PC-9 (cell line): ENCODE results near the gene ZBTB48. TPM values are rescaled to one million over a fixed set of nuclear protein-coding genes. Genes with fewer than 3 reads are reported as not detected.

ENCODE experiments used
- BruUV-seq: library from RNA; stranded (reverse); fragments of 400-500 nt; replicated peaks from 2 replicates; lab custom pipeline; 2021; lab: Mats Ljungman, UMichigan
- CTCF ChIA-PET: fragments of 300-600 bp; sonication (Branson Sonifier 250); formaldehyde crosslinking; loops from one replicate; lab custom pipeline; 2022; ENCODE audit warnings: antibody characterized with exemption; lab: Charles Lee
- POLR2A ChIA-PET: fragments of 300-600 bp; sonication (Branson Sonifier 250); formaldehyde crosslinking; loops from one replicate; lab custom pipeline; 2022; ENCODE audit warnings: antibody characterized with exemption; ENCODE audit not compliant: unreplicated experiment; lab: Charles Lee
- DNase-seq, 2 experiments: peaks; one replicate each; pipeline versions ENCODE4 v3.0.0 to v3.0.0-alpha.2; 2015 to 2022; ENCODE audit warnings: mixed read lengths in 1 of 2
- H2AFZ ChIP-seq: fragments of 200-600 bp; sonication (generic); 2 replicates; pipeline ENCODE4 v1.8.1; 2017; ENCODE audit warnings: antibody characterized with exemption
- H3F3A ChIP-seq: fragments of 200-600 bp; sonication (generic); 2 replicates; pipeline ENCODE4 v1.8.1; 2017; ENCODE audit warnings: antibody characterized with exemption, mild to moderate bottlenecking, low read depth; ENCODE audit not compliant: insufficient read depth
- H3K27ac ChIP-seq: fragments of 200-600 bp; sonication (generic); 2 replicates; pipeline ENCODE4 v1.6.1; 2016; ENCODE audit warnings: mixed run types
- H3K27me3 ChIP-seq: fragments of 200-600 bp; sonication (generic); 2 replicates; pipeline ENCODE4 v1.6.1; 2016; ENCODE audit warnings: low read depth, mixed run types; ENCODE audit not compliant: insufficient read depth
- H3K36me3 ChIP-seq: fragments of 200-600 bp; sonication (generic); 2 replicates; pipeline ENCODE4 v1.6.1; 2016; ENCODE audit warnings: low read depth, mixed run types
- H3K4me1 ChIP-seq: fragments of 200-600 bp; sonication (generic); replicated peaks from 2 replicates; pipeline ENCODE4 v1.6.1; 2016; ENCODE audit warnings: mixed run types; ENCODE audit not compliant: insufficient read depth
- H3K4me2 ChIP-seq: fragments of 200-600 bp; sonication (generic); 2 replicates; pipeline ENCODE4 v1.6.1; 2017; ENCODE audit warnings: mixed run types
- H3K4me3 ChIP-seq: fragments of 200-600 bp; sonication (generic); 2 replicates; pipeline ENCODE4 v1.6.1; 2016; ENCODE audit warnings: mixed run types
- H3K79me2 ChIP-seq: fragments of 200-600 bp; sonication (generic); 2 replicates; pipeline ENCODE4 v1.6.1; 2017; ENCODE audit warnings: low read depth, mixed run types
- H3K9me2 ChIP-seq: fragments of 200-600 bp; sonication (generic); 2 replicates; pipeline ENCODE4 v1.8.1; 2017; ENCODE audit warnings: mild to moderate bottlenecking; ENCODE audit not compliant: insufficient read depth
- H3K9me3 ChIP-seq: fragments of 200-600 bp; sonication (generic); 2 replicates; pipeline ENCODE4 v1.8.1; 2016; ENCODE audit warnings: low read depth; ENCODE audit not compliant: insufficient read depth
- H4K20me1 ChIP-seq: fragments of 200-600 bp; sonication (generic); 2 replicates; pipeline ENCODE4 v1.8.1; 2017; ENCODE audit not compliant: insufficient read depth
- EZH2 ChIP-seq: fragments of 200-600 bp; sonication (generic); IDR thresholded peaks from 2 replicates; pipeline ENCODE4 v1.8.0; 2017; ENCODE audit warnings: antibody characterized with exemption, low read depth
- intact Hi-C: fragments of 100-400 bp; cut with micrococcal nuclease; formaldehyde crosslinking; loops from one replicate; pipeline ENCODE4 v1.10.0; 2022; ENCODE audit not compliant: unreplicated experiment
- total RNA-seq: library from RNA; stranded (reverse); gene quantifications from 2 replicates; pipeline ENCODE4 v1.2.3, GENCODE V29; 2021
- TF ChIP-seq, protein P1 (sequence below): fragments of 200-600 bp; sonication (generic); conservative IDR thresholded peaks from 2 replicates; pipeline ENCODE4 v1.6.1; 2017; ENCODE audit warnings: mixed run types, antibody characterized with exemption, mild to moderate bottlenecking, moderate library complexity

The ZBTB48 gene
- total RNA-seq, 1 experiment from 2014 or later: 17.2 TPM

DNA sequence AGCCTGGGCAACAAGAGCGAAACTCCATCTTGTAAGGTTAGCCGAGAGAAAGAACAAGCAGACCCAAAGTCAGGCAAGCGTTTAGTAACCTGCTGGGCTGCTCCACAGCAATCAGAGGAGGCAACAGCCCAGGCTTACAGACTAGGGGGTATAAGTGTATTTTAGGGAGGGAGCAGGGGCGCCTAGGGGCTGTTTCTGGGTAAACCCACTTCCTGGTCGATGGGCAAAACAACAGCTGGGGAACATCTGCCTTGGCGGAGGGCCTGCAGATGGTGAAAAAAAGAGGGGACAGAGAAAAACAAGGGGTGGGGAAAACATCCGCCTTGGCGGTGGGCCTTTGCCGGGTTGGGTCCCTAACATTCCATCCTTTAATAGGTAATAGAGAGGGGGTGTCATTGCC, 19.5 kb upstream of the ZBTB48 start:
- H3K4me3 ChIP-seq: no peak overlapping the region
- H3K27ac ChIP-seq: no peak overlapping the region
- intact Hi-C loops: no loop called here
- no peaks in the 10 kb centered on the region for H3K9me2 ChIP-seq
- H2AFZ ChIP-seq: no peak overlapping the region
- H3K4me1 ChIP-seq: no peaks in the 10 kb centered on the region
- no peaks in the 10 kb centered on the region for H3K9me3 ChIP-seq
- no peak for TF ChIP-seq EZH2
- TF ChIP-seq, protein P1, sequence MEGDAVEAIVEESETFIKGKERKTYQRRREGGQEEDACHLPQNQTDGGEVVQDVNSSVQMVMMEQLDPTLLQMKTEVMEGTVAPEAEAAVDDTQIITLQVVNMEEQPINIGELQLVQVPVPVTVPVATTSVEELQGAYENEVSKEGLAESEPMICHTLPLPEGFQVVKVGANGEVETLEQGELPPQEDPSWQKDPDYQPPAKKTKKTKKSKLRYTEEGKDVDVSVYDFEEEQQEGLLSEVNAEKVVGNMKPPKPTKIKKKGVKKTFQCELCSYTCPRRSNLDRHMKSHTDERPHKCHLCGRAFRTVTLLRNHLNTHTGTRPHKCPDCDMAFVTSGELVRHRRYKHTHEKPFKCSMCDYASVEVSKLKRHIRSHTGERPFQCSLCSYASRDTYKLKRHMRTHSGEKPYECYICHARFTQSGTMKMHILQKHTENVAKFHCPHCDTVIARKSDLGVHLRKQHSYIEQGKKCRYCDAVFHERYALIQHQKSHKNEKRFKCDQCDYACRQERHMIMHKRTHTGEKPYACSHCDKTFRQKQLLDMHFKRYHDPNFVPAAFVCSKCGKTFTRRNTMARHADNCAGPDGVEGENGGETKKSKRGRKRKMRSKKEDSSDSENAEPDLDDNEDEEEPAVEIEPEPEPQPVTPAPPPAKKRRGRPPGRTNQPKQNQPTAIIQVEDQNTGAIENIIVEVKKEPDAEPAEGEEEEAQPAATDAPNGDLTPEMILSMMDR: no peak
- H3K36me3 ChIP-seq: no peaks in the 10 kb centered on the region
- H4K20me1 ChIP-seq: no peaks in the 10 kb centered on the region
- H3F3A ChIP-seq: no peaks in the 10 kb centered on the region
- no peak overlapping the region for H3K4me2 ChIP-seq
- DNase-seq: no peak
- CTCF ChIA-PET: no interaction called here
- no peaks in the 10 kb centered on the region for H3K79me2 ChIP-seq
- peaks cover 30% of the 10 kb centered on the region for H3K27me3 ChIP-seq
- POLR2A ChIA-PET: no interaction called here
- BruUV-seq: no TSS peak

DNA sequence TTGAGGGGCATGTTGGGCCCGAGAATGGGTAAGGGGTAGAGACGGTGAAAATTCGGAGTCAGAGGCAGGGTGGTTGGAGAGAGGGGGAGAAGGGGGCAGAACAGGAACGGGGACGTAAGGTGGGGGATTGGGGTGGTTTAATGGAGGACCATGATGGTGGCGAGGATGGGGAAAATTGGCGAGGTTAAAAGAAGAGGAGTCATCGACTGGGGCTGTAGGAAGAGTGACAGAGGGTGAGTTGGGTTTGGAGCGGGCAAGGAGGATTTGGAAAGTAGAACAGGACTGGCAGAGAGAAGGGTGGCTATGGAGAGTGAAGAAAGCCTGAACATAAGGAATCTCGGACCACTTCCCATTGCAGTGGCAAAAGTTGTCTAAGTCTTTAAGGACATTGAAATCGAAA, 10.8 kb upstream of the ZBTB48 start:
- Histone ChIP-seq H3K79me2 (no peaks in the 10 kb centered on the region), H2AFZ (no peak overlapping the region), H3K27ac (no peak overlapping the region), H3K36me3 (no peaks in the 10 kb centered on the region), H3K27me3 (peaks cover 31% of the 10 kb centered on the region), H3K9me3 (no peaks in the 10 kb centered on the region), H3F3A (no peaks in the 10 kb centered on the region), H4K20me1 (no peaks in the 10 kb centered on the region), H3K4me2 (no peak overlapping the region; the same call in 1 of the 2 replicates), H3K4me1 (no peaks in the 10 kb centered on the region), H3K4me3 (no peak overlapping the region), H3K9me2 (no peaks in the 10 kb centered on the region)
- intact Hi-C loops: no loop called here
- no peak for DNase-seq
- TF ChIP-seq, protein P1: no peak
- TF ChIP-seq EZH2: no peak
- ChIA-PET POLR2A (no interaction called here), CTCF (interaction anchor here (0.6 kb wide), 1 partner anchor 11 kb away, joined by 3 read pairs; the partner anchor contains the start of gene ZBTB48)
- no TSS peak for BruUV-seq

DNA sequence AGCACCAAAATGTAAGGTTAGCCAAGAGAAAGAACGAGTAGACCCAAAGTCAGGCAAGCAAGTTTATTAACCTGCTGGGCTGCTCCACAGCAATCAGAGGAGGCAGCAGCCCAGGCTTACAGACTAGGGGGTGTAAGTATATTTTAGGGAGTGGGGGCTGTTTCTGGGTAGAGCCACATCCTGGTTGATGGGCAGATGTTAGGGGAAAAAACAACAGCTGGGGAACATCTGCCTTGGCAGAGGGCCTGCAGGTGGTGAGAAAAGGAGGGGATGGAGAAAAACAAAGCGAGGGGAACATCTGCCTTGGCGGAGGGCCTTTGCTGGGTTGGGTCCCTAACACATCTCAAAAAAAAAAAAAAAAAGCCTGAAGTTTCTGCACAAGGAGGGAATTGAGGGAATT, 9.7 kb upstream of the ZBTB48 start:
- TF ChIP-seq, protein P1: no peak
- TF ChIP-seq EZH2: no peak
- H4K20me1 ChIP-seq: no peaks in the 10 kb centered on the region
- no peaks in the 10 kb centered on the region for H3K9me2 ChIP-seq
- ChIA-PET POLR2A (no interaction called here), CTCF (no interaction called here)
- H3F3A ChIP-seq: no peaks in the 10 kb centered on the region
- no peaks in the 10 kb centered on the region for H3K79me2 ChIP-seq
- H3K27ac ChIP-seq: no peak overlapping the region
- H3K9me3 ChIP-seq: no peaks in the 10 kb centered on the region
- no peak overlapping the region for H2AFZ ChIP-seq
- DNase-seq: no peak
- H3K4me3 ChIP-seq: no peak overlapping the region
- no peaks in the 10 kb centered on the region for H3K36me3 ChIP-seq
- no TSS peak for BruUV-seq
- no peak overlapping the region for H3K4me2 ChIP-seq
- peaks cover 20% of the 10 kb centered on the region; the same call in 1 of the 2 replicates for H3K27me3 ChIP-seq
- intact Hi-C loops: no loop called here
- no peaks in the 10 kb centered on the region for H3K4me1 ChIP-seq
